Measurements from ENCODE around the gene ARFRP1. TPM values are rescaled to one million over a fixed set of nuclear protein-coding genes. Genes with fewer than 3 reads are reported as not detected.

Gene ARFRP1
- total and polyA plus RNA-seq, 12 donors, result 34.9 to 59.1 (median 40.0) TPM

- H3K4me3 ChIP-seq, result no peak overlapping the region
- no peaks in the 10 kb centered on the region for H3K9me3 ChIP-seq
- H3K36me3 ChIP-seq, result peaks cover 0 to 39% (median 5%) of the 10 kb centered on the region in 9 donors
- peak overlapping the region in 3 of 10 donors; percentile 11 to 44 (median 29) for H3K27ac ChIP-seq
- intact Hi-C loops (cut with DNase I), result no loop called here
- ATAC-seq (no peak), DNase-seq (peak in 1 of 2 donors; percentile 14)
- H3K4me1 ChIP-seq, result peaks cover 13 to 56% (median 46%) of the 10 kb centered on the region in 9 donors
- no peak for TF ChIP-seq CTCF (IDR thresholded peaks at IDR 0.05)
- H3K27me3 ChIP-seq, result no peaks in the 10 kb centered on the region
- 83 to 86% methylated on average over 10 of the region's 10 CpGs for WGBS, 2 donors
These were observed 14.6 kb downstream of the ARFRP1 start for GRCh38 chr20:63693083-63693732.

DNA sequence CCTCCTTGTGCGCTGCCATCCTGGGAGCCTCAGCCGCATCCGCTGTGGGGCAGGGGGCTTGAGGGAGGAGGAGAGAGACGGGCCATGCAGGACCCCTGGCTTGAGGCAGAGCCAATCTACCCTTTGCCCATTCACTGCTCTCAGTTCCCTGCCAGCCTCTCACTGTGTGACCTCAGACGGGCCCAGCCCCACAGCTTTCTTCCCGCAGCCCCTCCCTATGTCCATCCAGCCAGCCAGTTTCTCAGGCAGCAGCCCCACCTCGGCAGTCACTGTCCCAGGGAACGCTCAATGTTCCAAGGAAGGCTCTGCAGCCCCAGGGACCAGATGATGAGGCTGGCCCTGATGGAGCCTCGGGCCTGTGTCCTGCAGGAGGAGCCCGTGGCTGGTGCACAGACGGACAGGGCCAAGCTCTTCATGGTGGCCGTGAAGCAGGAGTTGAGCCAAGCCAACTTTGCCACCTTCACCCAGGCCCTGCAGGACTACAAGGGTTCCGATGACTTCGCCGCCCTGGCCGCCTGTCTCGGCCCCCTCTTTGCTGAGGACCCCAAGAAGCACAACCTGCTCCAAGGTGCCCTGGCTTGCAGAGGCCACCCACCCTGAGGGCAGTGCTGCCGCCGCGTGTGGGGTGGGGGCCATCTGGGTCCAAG lies 15.2 kb downstream of the ARFRP1 start:
- 70 to 73% methylated on average over 19 to 20 of the region's 20 CpGs for WGBS, 2 donors
- H3K36me3 ChIP-seq, result peaks cover 0 to 33% (median 5%) of the 10 kb centered on the region in 9 donors

GRCh38 chr20:63691711-63692435 lies 15.9 kb downstream of the ARFRP1 start:
- intact Hi-C loops (cut with DNase I), result no loop called here
- 87 to 89% methylated on average over 21 of the region's 21 CpGs for WGBS, 2 donors
- Histone ChIP-seq H3K4me1 (peaks cover 21 to 56% (median 48%) of the 10 kb centered on the region in 9 donors), H3K4me3 (no peak overlapping the region), H3K27me3 (no peaks in the 10 kb centered on the region), H3K27ac (peak overlapping the region in 2 of 10 donors; percentile 11 to 44), H3K36me3 (peaks cover 0 to 27% (median 5%) of the 10 kb centered on the region in 9 donors), H3K9me3 (no peaks in the 10 kb centered on the region)
- DNase-seq (peak in 1 of 2 donors; percentile 4), ATAC-seq (no peak)
- no peak for TF ChIP-seq CTCF (IDR thresholded peaks at IDR 0.05)

More for the DNA sequence above, 15.2 kb downstream of the ARFRP1 start:
- intact Hi-C loops (cut with DNase I), result no loop called here
- ATAC-seq (no peak), DNase-seq (peak in 1 of 2 donors; percentile 18)
- H3K27ac ChIP-seq, result peak overlapping the region in 3 of 10 donors; percentile 11 to 44 (median 29)
- no peak overlapping the region for H3K4me3 ChIP-seq
- H3K27me3 ChIP-seq, result no peaks in the 10 kb centered on the region
- peaks cover 20 to 56% (median 48%) of the 10 kb centered on the region in 9 donors for H3K4me1 ChIP-seq
- TF ChIP-seq CTCF (IDR thresholded peaks at IDR 0.05), result peak in 1 of 9 donors; percentile 9
- no peaks in the 10 kb centered on the region for H3K9me3 ChIP-seq

Measured in heart right ventricle (tissue), 16 donors.